Ovary (tissue), 9 donors: Measurements from ENCODE around the gene CACNA1F. TPM values are rescaled to one million over a fixed set of nuclear protein-coding genes. Genes with fewer than 3 reads are reported as not detected.
A peak's percentile ranks its signal among the peaks of the same experiment; 100 is the strongest.
"Not testable (repeated sequence)": the region's sequence is repeated elsewhere in the genome, so short reads cannot be mapped to it uniquely, and the experiment has no call there.

Experiments used
- DNase-seq, 5 donors: peaks; one replicate each; pipeline ENCODE4 v3.0.0-alpha.2; 2019 to 2020
- H3K27ac ChIP-seq, 2 donors: fragments of 200-600 bp; one replicate each; pipeline versions ENCODE4 v1.5.1 to v1.8.0; 2019 to 2022
- H3K27me3 ChIP-seq: fragments of 200-600 bp; one replicate; pipeline ENCODE4 v1.8.0; 2022
- H3K36me3 ChIP-seq: fragments of 200-600 bp; sonication (generic); one replicate; pipeline ENCODE4 v1.5.1; 2019
- H3K4me1 ChIP-seq: one replicate; pipeline ENCODE4 v1.8.1; 2013; ENCODE audit warnings: mild to moderate bottlenecking, moderate library complexity; ENCODE audit not compliant: insufficient read depth
- H3K4me3 ChIP-seq: fragments of 200-600 bp; sonication (generic); one replicate; pipeline ENCODE4 v1.5.1; 2017
- H3K9me3 ChIP-seq, 2 donors: fragments of 200-600 bp in 1 of 2; sonication (generic) in 1 of 2; one replicate each; pipeline versions ENCODE4 v1.5.1 to v1.8.1; 2013 to 2019; ENCODE audit warnings: mild to moderate bottlenecking in 1 of 2, moderate library complexity in 1 of 2
- CTCF ChIP-seq, 3 donors: fragments of 450-650 bp in 2 of 3; fragments of 200-600 bp in 1 of 3; IDR thresholded peaks; one replicate each; pipeline versions ENCODE4 v1.5.1 to v1.8.0; 2016 to 2022; ENCODE audit warnings: antibody characterized with exemption in 3 of 3, mild to moderate bottlenecking in 1 of 3
- EP300 ChIP-seq: sonication (generic); formaldehyde crosslinking; IDR thresholded peaks from one replicate; pipeline ENCODE4 v1.6.1; 2017; ENCODE audit warnings: antibody characterized with exemption
- POLR2A ChIP-seq: fragments of 450-650 bp; IDR thresholded peaks from one replicate; pipeline ENCODE4 v1.6.1; 2017; ENCODE audit warnings: antibody characterized with exemption, mild to moderate bottlenecking, moderate library complexity
- WGBS, 3 donors: extraction: QIAGEN DNeasy Blood & Tissue Kit in 1 of 3; methylation state at CpG; one replicate each; pipeline versions ENCODE4 v1.1.5 to v1.1.7; 2013 to 2017; 5-methylcytosine and 5-hydroxymethylcytosine counted together
- intact Hi-C, 4 donors: fragments of 100-400 bp; cut with DNase I; formaldehyde crosslinking; loops; one replicate each; pipeline versions ENCODE4 v1.11.0 to v1.15.1; 2022 to 2023
- polyA plus RNA-seq, 2 donors: library from polyadenylated mRNA; stranded (reverse); fragments of 200-250 nt in 1 of 2; fragments of 350-450 nt in 1 of 2; fragmentation: Illumina TruSeq in 1 of 2; extraction: RNeasy Lipid Tissue Mini Kit (QIAGEN cat#74804) in 1 of 2; gene quantifications; one replicate each; pipeline ENCODE4 v1.2.3, GENCODE V29; 2013 to 2014
- total RNA-seq, 7 donors: library from RNA; depleted of rRNA in 2 of 7; stranded (reverse); fragments of >200 nt in 2 of 7; fragmentation: NEBNext Ultra II Directional in 3 of 7; extraction: Animal tissue kit (Norgen Biotek cat#: 25700) in 3 of 7; gene quantifications; one replicate each; pipeline versions ENCODE4 v1.1.0 to v1.2.4, GENCODE V29; 2016 to 2023
- donor health status: DM: no; HTN: no; CAD: no; lungs with moderate emphysema.
- donor health status: DM: no; HTN: no; CAD: no.
- donor health status: Bipolar disorder and iron deficiency.
- donor health status: DM: yes; HTN: yes; CAD: no.
- donor health status: DM: no; HTN: no; CAD: no.
- donor health status: DM: yes; HTN: yes; CAD: no.

The CACNA1F gene
- total and polyA plus RNA-seq, 9 donors = 0.02 to 0.32 (median 0.15) TPM; not detected in 2

- WGBS, 3 donors = 53 to 61% (median 56%) methylated on average over 3 of the region's 3 CpGs
- no peak overlapping the region for H3K4me3 ChIP-seq
Measured at GRCh38 chrX:49174723-49175122, 58.4 kb downstream of the CACNA1F start.

GRCh38 chrX:49173544-49173943 lies 59.6 kb downstream of the CACNA1F start:
- H3K4me3 ChIP-seq, DNase-seq, H3K9me3 ChIP-seq, H3K27me3 ChIP-seq, H3K36me3 ChIP-seq, intact Hi-C loops, H3K27ac ChIP-seq, H3K4me1 ChIP-seq: not testable (repeated sequence)
- 77 to 88% (median 86%) methylated on average over 8 of the region's 8 CpGs for WGBS, 3 donors

More at GRCh38 chrX:49174723-49175122, 58.4 kb downstream of the CACNA1F start:
- H3K4me1 ChIP-seq = no peaks in the 10 kb centered on the region
- DNase-seq = no peak
- TF ChIP-seq CTCF (IDR thresholded peaks at IDR 0.05) (no peak), POLR2A (no peak), EP300 (no peak)
- intact Hi-C loops = no loop called here
- no peaks in the 10 kb centered on the region for H3K36me3 ChIP-seq
- no peaks in the 10 kb centered on the region for H3K27me3 ChIP-seq
- H3K9me3 ChIP-seq = no peaks in the 10 kb centered on the region
- H3K27ac ChIP-seq = no peak overlapping the region

- Histone ChIP-seq H3K9me3 (no peaks in the 10 kb centered on the region), H3K27me3 (no peaks in the 10 kb centered on the region), H3K27ac (peak overlapping the region; percentile 44 to 81), H3K36me3 (no peaks in the 10 kb centered on the region), H3K4me1 (no peaks in the 10 kb centered on the region), H3K4me3 (peak overlapping the region; percentile 55)
- WGBS, 3 donors = 33 to 50% (median 42%) methylated on average over 18 to 37 of the region's 37 CpGs
- intact Hi-C loops = no loop called here
- peak; percentile 66 to 78 (median 72) for DNase-seq
- no peak for TF ChIP-seq CTCF (IDR thresholded peaks at IDR 0.05)
- no peak for TF ChIP-seq EP300
Measured at GRCh38 chrX:49172280-49172780, 60.8 kb downstream of the CACNA1F start.

- no peaks in the 10 kb centered on the region for H3K27me3 ChIP-seq
- H3K4me1 ChIP-seq = no peaks in the 10 kb centered on the region
- TF ChIP-seq POLR2A (no peak), EP300 (no peak), CTCF (IDR thresholded peaks at IDR 0.05) (no peak)
- H3K4me3 ChIP-seq = peak within 1 kb of the TSS; percentile 55
- H3K36me3 ChIP-seq = no peaks in the 10 kb centered on the region
- intact Hi-C loops = no loop called here
- WGBS, 3 donors = 35 to 51% (median 45%) methylated on average over 46 of the region's 46 CpGs
- H3K9me3 ChIP-seq = no peaks in the 10 kb centered on the region
- H3K27ac ChIP-seq = peak within 1 kb of the TSS; percentile 44 to 81
- peak; percentile 68 to 78 (median 69) for DNase-seq
Measured at GRCh38 chrX:49171752-49172279, 61.3 kb downstream of the CACNA1F start, which contains the start of gene PLP2. PLP2 (plus strand) TSS chrX:49171898; CDS start chrX:49172001, 103 bp downstream.

- Histone ChIP-seq H3K9me3 (no peaks in the 10 kb centered on the region), H3K27ac (peak overlapping the region in 1 of 2 donors; percentile 82), H3K36me3 (no peaks in the 10 kb centered on the region), H3K4me3 (peak overlapping the region; percentile 22), H3K27me3 (no peaks in the 10 kb centered on the region), H3K4me1 (no peaks in the 10 kb centered on the region)
- DNase-seq = no peak
- TF ChIP-seq EP300 (no peak), POLR2A (no peak), CTCF (IDR thresholded peaks at IDR 0.05) (no peak)
- WGBS, 3 donors = 77 to 78% (median 77%) methylated on average over 3 of the region's 3 CpGs
- intact Hi-C loops = loop anchor here in 1 of 4 donors (5.0 kb wide), 1 partner anchor 255 kb away; the partner anchor contains the start of gene SLC35A2
Measured at GRCh38 chrX:49167740-49168108, 65.4 kb downstream of the CACNA1F start.
